Stimulated activated CD8-positive, alpha-beta memory T cell treated with anti-CD3 and anti-CD28 coated beads, Interleukin-12 subunit alpha, Interleukin-12 subunit beta, amount 100 ng/mL, for 24 hours (primary cell): Measurements from ENCODE around the gene TCIRG1.

Source experiments
- DNase-seq: peaks from one replicate; pipeline ENCODE4 v3.0.0-alpha.2; 2020; ENCODE audit errors: extremely low read depth

TCIRG1 gene

GRCh38 chr11:68037411-68038225, 1.2 kb upstream of the TCIRG1 start:
- DNase-seq = no peak

DNA sequence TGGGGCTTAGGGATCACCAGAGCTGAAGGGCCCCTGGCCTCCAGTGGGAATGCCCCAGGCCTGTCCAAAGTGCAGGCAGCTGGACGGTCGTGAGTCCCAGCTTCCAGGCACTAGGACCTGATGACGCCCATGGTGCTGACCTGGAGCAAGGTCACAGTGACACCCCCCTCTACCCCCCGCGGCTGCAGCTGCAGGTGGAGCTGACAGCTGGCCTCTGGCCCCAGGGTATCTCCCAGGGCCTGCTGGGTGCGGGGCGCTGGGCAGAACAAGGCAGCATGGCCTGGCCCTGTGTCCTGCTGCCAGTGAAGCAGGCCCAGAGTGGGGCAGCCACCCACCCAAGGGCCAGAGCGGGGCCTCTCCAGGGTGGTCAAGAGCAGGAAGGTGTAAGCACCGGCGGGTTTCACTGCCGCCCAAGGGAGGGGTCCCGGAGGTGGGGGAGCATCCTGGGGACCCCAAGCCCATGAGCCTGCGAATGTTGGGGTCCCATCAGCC, 553 bp upstream of the TCIRG1 start:
- DNase-seq = no peak

- no peak for DNase-seq
These were observed 781 bp downstream of the TCIRG1 start for GRCh38 chr11:68039526-68040086.

GRCh38 chr11:68040101-68040956, 1.5 kb downstream of the TCIRG1 start:
- DNase-seq = no peak

DNA sequence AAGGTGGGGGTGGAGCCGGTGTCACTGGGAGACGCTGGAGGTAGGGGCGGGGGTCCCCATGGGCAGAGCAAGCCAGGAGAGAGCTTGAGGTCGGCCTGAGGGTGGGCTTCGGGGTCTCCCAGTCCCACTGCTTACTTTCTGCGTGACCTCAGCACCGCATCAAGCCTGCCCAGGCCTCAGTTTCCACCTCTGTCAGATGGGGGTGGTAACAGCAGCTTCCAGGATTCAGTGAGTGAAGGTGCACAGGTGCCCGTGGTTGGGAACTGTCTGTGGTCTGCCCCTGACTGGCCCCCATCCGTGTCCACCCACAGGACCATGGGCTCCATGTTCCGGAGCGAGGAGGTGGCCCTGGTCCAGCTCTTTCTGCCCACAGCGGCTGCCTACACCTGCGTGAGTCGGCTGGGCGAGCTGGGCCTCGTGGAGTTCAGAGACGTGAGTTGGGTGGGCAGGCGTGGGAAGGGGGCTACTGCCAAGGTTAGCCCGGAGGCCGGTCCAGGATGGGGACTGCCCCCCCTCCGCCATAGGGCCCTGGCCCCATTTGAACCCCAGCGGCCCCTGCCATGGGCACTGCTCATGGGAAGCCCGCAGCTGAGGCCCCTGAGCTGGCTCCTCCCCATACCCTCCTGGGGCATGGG, 2.2 kb downstream of the TCIRG1 start:
- DNase-seq = no peak

GRCh38 chr11:68041617-68042218, 2.9 kb downstream of the TCIRG1 start:
- no peak for DNase-seq

GRCh38 chr11:68042219-68043028, 3.6 kb downstream of the TCIRG1 start:
- DNase-seq = no peak

- DNase-seq = no peak
These were observed 4.2 kb downstream of the TCIRG1 start for GRCh38 chr11:68043029-68043348.

- no peak for DNase-seq
These were observed 4.7 kb downstream of the TCIRG1 start for GRCh38 chr11:68043349-68044144.

- no peak for DNase-seq
These were observed 5.5 kb downstream of the TCIRG1 start for GRCh38 chr11:68044145-68044813.

DNA sequence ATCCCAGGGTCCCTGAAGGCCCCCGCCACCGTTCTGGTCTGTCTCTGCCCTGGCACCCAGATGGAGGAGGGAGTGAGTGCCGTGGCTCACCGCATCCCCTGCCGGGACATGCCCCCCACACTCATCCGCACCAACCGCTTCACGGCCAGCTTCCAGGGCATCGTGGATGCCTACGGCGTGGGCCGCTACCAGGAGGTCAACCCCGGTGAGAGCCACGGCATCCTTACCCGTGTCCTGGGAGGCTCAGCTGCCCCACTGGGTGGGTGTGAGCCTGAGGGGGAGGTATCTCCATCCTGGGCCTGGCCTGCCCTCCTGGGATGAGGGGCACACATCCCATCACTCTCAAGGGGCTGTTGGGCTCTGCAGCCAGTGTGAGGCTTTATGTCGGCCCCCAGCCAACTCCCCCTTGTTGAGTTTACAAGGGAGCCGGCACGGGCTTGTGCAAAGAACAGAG, 6.1 kb downstream of the TCIRG1 start:
- DNase-seq = no peak

- DNase-seq = no peak
These were observed 8.8 kb downstream of the TCIRG1 start for GRCh38 chr11:68047437-68048290.

- DNase-seq = no peak
These were observed 10.1 kb downstream of the TCIRG1 start for GRCh38 chr11:68048681-68049508.

- DNase-seq = no peak
These were observed 10.9 kb downstream of the TCIRG1 start for GRCh38 chr11:68049509-68050370.

DNA sequence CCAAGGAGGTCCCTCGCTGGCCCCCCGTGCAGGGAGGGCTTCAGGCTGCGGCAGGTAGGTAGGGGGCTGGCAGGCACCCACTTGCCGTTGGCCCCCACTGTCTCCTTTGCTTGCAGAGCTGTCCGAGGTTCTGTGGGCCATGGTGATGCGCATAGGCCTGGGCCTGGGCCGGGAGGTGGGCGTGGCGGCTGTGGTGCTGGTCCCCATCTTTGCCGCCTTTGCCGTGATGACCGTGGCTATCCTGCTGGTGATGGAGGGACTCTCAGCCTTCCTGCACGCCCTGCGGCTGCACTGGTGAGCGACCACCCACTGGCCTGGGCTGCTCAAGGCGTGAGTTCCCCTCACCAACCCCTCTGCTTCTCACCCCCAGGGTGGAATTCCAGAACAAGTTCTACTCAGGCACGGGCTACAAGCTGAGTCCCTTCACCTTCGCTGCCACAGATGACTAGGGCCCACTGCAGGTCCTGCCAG, 11.6 kb downstream of the TCIRG1 start:
- no peak for DNase-seq
